GM19035 (cell line): ENCODE data around the gene HOXA13.

Experiments used
- ATAC-seq: cut with Tn5 transposase; IDR thresholded peaks from one replicate; pipeline ENCODE4 v1.9.1; 2021; ENCODE audit not compliant: unreplicated experiment

The HOXA13 gene

GRCh38 chr7:27182285-27182841 is 17.5 kb downstream of the HOXA13 start:
- ATAC-seq: no peak

- ATAC-seq: no peak
Measured at GRCh38 chr7:27181795-27182275, 18.1 kb downstream of the HOXA13 start.

GRCh38 chr7:27180431-27181420 is 19.2 kb downstream of the HOXA13 start:
- no peak for ATAC-seq

- ATAC-seq: no peak
Measured at GRCh38 chr7:27179503-27180430, 20.1 kb downstream of the HOXA13 start.

GRCh38 chr7:27179030-27179429 is 20.9 kb downstream of the HOXA13 start:
- ATAC-seq: no peak

- ATAC-seq: no peak
Measured at GRCh38 chr7:27178366-27178765, 21.5 kb downstream of the HOXA13 start.

- ATAC-seq: no peak
Measured at GRCh38 chr7:27177795-27178320, 22.0 kb downstream of the HOXA13 start.

GRCh38 chr7:27176962-27177794 is 22.7 kb downstream of the HOXA13 start:
- no peak for ATAC-seq

GRCh38 chr7:27176524-27176845 is 23.4 kb downstream of the HOXA13 start:
- ATAC-seq: no peak

GRCh38 chr7:27175626-27176523 is 24.0 kb downstream of the HOXA13 start:
- no peak for ATAC-seq

GRCh38 chr7:27174874-27175625 is 24.8 kb downstream of the HOXA13 start:
- no peak for ATAC-seq

GRCh38 chr7:27173956-27174873 is 25.7 kb downstream of the HOXA13 start, which contains the start of gene HOXA10:
Gene HOXA10 (minus strand): TSS chr7:27174320. CDS start chr7:27174306, 14 bp downstream.
- ATAC-seq: no peak

- no peak for ATAC-seq
Measured at GRCh38 chr7:27173511-27173955, 26.4 kb downstream of the HOXA13 start.

- ATAC-seq: no peak
Measured at GRCh38 chr7:27172823-27173510, 26.9 kb downstream of the HOXA13 start.

- no peak for ATAC-seq
Measured at GRCh38 chr7:27172315-27172774, 27.5 kb downstream of the HOXA13 start.

GRCh38 chr7:27171637-27172314 is 28.1 kb downstream of the HOXA13 start:
- ATAC-seq: no peak
